Dedifferentiated amniotic fluid mesenchymal stem cell (primary cell): Measurements from ENCODE around the gene ZNF740.
"Not testable (repeated sequence)": the region's sequence is repeated elsewhere in the genome, so short reads cannot be mapped to it uniquely, and the experiment has no call there.

Experiments
- DNase-seq: peaks from one replicate; pipeline ENCODE4 v3.0.0-alpha.2; 2016; ENCODE audit errors: extremely low spot score

Gene ZNF740

GRCh38 chr12:53173085-53173715 lies 7.3 kb upstream of the ZNF740 start:
- DNase-seq: peak; percentile 23

- DNase-seq: no peak
These were observed 5.5 kb upstream of the ZNF740 start for GRCh38 chr12:53174881-53175491.

- DNase-seq: no peak
These were observed 3.8 kb upstream of the ZNF740 start for GRCh38 chr12:53176750-53177149.

- not testable (repeated sequence) for DNase-seq
These were observed 3.1 kb upstream of the ZNF740 start for GRCh38 chr12:53177447-53177846.

GRCh38 chr12:53178803-53179202 lies 1.7 kb upstream of the ZNF740 start:
- not testable (repeated sequence) for DNase-seq

DNA sequence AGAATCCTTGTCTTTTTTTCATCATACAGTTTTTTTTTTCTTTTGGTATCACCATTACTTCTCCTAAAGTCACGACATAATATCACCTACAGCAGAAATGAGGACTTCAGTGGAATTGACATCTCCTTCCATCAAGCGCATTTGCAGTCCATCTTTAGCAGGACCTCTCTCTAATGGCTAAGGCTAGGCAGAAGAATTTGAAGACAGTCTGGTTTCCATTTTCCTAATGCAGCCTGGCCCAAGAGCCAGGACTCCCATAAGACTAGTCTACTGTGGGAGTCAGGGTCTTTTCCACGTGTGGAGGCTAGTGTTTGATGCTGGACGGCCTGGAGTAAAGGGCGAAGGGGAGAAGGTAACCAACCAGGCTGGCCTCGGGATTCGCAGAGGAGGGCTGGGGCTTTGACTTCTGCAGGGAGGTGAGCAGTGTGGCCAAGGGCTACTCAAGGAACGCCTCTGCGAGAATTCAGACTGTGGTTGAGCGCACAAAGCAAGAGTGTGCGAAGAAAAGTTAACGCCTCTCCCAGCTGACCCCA lies 769 bp upstream of the ZNF740 start:
- no peak for DNase-seq

- peak; percentile 50 for DNase-seq
These were observed 566 bp downstream of the ZNF740 start for GRCh38 chr12:53180931-53181645.

- DNase-seq: no peak
These were observed 1.4 kb downstream of the ZNF740 start for GRCh38 chr12:53181935-53182334.

- DNase-seq: no peak
These were observed 2.4 kb downstream of the ZNF740 start for GRCh38 chr12:53182903-53183302.

GRCh38 chr12:53184828-53185227 lies 4.3 kb downstream of the ZNF740 start:
- DNase-seq: no peak

DNA sequence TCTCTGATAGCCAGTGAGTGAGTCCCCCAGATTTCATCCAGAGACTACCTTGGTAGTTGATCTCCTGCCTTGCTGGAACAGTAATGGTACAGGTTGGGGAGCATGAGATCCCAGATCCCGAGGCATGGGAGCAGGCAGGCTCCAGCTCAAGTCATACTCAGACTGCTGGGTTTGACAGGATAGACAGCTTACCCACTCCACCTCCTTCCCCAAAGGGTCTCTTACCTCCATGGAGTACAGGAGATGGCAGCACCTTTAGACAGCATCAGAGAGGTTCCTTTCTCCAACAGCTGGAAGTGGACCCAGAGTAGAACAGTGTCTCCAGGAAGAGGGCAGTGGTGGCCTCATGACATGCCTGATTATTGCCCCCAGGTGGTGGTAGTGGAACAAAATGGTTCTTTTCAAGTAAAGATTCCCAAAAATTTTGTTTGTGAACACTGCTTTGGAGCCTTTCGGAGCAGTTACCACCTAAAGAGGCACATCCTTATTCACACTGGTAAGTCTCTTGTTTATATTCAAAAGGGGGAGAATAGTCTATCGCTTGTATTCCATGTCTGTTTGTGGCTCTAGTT lies 5.1 kb downstream of the ZNF740 start:
- DNase-seq: no peak

GRCh38 chr12:53186745-53187144 lies 6.2 kb downstream of the ZNF740 start:
- no peak for DNase-seq

- DNase-seq: no peak
These were observed 6.8 kb downstream of the ZNF740 start for GRCh38 chr12:53187145-53187899.

GRCh38 chr12:53190108-53190729 lies 9.7 kb downstream of the ZNF740 start:
- no peak for DNase-seq

DNA sequence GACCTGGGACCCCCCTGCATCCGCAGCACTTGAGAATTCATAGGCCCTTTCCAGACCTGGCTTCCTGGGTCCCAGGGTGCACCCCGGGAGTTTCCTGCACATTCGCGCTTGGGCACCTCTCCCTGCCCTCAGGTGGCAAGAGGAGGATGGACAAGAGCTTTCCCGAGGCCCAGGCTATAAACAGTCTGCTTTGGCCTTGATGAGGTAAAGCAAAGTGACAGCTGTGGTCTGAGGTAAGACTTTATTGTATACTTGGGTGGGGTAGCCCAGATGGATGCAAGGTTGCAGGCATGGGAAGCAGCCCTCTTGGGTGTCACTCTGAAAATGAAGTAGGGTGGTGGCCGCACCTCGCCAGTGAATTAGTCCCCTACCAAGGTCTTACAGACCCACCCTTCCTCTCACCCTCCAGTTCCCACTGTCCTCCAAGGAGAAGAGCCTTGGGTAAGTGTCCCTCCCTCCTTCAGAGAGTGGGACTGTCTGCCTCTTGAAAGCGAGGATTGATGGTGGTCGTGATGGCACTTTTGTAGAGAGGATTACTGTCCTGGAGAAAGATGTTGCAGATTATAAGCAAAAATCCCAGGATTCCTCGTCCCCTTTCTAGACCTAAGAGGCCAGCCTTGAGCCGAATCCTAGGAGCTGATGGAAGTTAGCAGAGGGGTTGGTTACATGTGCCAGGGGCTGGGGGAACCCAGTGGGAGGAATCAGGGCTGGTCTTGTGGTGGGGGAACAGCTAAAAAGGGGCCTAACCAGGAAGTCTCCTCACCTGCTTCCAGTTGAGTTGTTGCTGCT lies 10.8 kb downstream of the ZNF740 start:
- no peak for DNase-seq

- DNase-seq: no peak
These were observed 11.5 kb downstream of the ZNF740 start for GRCh38 chr12:53191885-53192530.

DNA sequence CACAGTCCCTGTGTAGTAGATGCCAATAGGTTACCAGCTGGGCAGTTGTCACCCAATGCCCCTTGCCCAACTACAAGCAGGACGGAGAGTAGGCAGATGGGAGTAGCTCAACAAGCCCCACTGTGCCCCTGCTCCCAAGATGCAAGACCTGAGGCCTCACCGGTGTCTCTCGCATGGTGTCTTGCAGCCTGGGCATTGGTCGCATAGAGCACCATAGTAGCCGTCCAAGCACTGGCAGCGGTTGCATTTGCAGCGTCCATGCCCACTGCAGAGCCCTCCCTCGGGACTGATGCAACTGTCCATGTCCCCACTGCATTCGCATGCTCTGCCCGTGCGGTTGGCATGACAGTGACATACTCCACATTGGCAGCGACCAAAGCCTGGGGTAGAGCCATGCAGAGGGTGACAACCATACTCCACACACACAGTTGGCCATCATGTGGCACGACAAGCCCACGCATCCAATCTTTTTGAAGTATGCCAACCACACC lies 12.1 kb downstream of the ZNF740 start:
- no peak for DNase-seq

DNA sequence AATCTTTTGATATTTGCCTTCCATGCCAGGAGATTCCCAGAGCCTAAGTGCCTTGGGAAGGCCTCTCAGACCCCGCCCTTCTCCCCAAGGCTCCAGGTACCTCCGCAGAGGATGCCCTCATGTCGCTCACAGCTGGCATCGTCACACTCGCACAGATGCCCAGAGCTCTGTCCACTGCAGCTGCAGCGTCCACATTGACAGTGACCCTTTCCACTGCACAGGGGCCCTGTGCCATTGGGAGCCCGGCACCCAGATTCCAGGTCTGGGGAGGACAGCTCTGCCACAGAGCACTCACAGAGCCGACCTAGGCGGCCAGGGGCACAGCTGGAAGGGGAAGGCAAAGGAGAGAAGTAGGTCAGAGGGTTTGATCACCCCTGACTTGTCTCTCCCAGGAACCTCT lies 12.5 kb downstream of the ZNF740 start:
- no peak for DNase-seq

DNA sequence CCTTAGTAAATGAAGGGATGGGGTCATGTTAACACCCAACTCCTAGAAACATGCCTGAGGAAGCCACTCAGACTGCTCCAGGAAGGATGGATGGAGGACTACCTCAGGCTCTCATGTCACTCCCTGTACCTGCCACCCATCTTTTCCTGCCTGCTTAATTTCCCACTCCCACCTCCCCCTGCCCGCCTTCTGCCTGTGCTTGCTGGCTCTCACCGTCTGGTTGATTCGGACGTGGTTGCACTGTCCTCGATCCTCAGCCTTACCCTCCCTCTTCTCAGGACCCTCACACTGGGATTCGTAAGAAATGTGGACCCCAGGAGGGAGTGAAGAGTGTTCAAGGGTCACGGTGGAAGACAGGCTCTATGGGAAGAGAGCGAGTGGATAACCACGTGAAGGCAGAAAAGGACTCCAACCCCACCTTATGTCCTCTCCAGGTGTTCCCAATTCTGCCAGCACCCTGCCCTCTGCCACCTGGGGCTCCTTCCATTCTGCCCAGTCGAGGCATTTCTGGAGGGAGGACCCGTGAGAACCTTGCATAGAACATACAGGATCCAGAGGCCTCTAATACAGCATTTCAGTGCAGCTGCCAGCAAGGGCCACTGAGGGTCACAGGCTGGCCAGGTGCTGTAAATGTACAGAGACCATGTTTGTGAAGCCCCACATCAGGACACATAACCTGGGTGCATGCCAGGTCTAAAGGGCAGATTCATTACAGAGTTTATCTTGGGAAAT lies 13.6 kb downstream of the ZNF740 start:
- DNase-seq: no peak
